H1 (cell line): ENCODE measurements around the gene COPS9. TPM values are rescaled to one million over a fixed set of nuclear protein-coding genes. Genes with fewer than 3 reads are reported as not detected.

Experiments
- CTCF ChIA-PET: fragments of 300-600 bp; sonication (Branson Sonifier 250); formaldehyde crosslinking; loops from one replicate; lab custom pipeline; 2021; ENCODE audit not compliant: partially characterized antibody; lab: Charles Lee
- POLR2A ChIA-PET: fragments of 300-600 bp; sonication (Branson Sonifier 250); formaldehyde crosslinking; loops from one replicate; lab custom pipeline; 2021; ENCODE audit warnings: inconsistent platforms; ENCODE audit not compliant: partially characterized antibody; lab: Charles Lee
- DNase-seq, 2 experiments: peaks; one replicate each; pipeline versions ENCODE4 v3.0.0 to v3.0.0-alpha.2; 2010 to 2022; ENCODE audit warnings: low spot score in 2 of 2, low read depth in 1 of 2, mixed read lengths in 1 of 2
- FAIRE-seq: peaks from 2 replicates; lab custom pipeline; 2011; peaks lifted over from hg19 to GRCh38; lab: Jason Lieb, UNC
- H2AFZ ChIP-seq: 2 replicates; pipeline ENCODE4 v1.8.1; 2012; ENCODE audit warnings: low read length, inconsistent platforms
- H2AK5ac ChIP-seq: 2 replicates; pipeline ENCODE4 v1.6.1; 2013; ENCODE audit warnings: low read depth, low read length
- H2BK120ac ChIP-seq: replicated peaks from 2 replicates; pipeline ENCODE3; 2013; ENCODE audit warnings: low read depth, low read length, inconsistent platforms
- H2BK12ac ChIP-seq: 2 replicates; pipeline ENCODE4 v1.6.1; 2013; ENCODE audit warnings: low read depth, low read length
- H2BK15ac ChIP-seq: 2 replicates; pipeline ENCODE4 v1.6.1; 2013; ENCODE audit warnings: low read length
- H2BK20ac ChIP-seq: 2 replicates; pipeline ENCODE4 v1.6.1; 2013; ENCODE audit warnings: low read length
- H2BK5ac ChIP-seq: 2 replicates; pipeline ENCODE4 v1.6.1; 2013; ENCODE audit warnings: low read depth, low read length
- H3K14ac ChIP-seq: 2 replicates; pipeline ENCODE4 v1.6.1; 2013; ENCODE audit warnings: inconsistent platforms; ENCODE audit not compliant: insufficient read length
- H3K18ac ChIP-seq: 2 replicates; pipeline ENCODE4 v1.6.1; 2013; ENCODE audit warnings: low read length; ENCODE audit errors: extremely low read depth
- H3K23ac ChIP-seq: 2 replicates; pipeline ENCODE4 v1.6.1; 2013; ENCODE audit warnings: inconsistent platforms; ENCODE audit not compliant: insufficient read length
- H3K23me2 ChIP-seq: 2 replicates; pipeline ENCODE4 v1.6.1; 2013; ENCODE audit warnings: low read depth, low read length
- H3K27ac ChIP-seq: 2 replicates; pipeline ENCODE4 v1.6.1; 2011; ENCODE audit warnings: low read depth, low read length, inconsistent platforms
- H3K27me3 ChIP-seq, 4 experiments: replicated peaks in 1 of 4; 1 replicate in 1 of 4; 2 replicates in 3 of 4; pipeline versions ENCODE4 v1.6.1 to v1.8.1; 2011 to 2013; ENCODE audit warnings: low read length in 3 of 4, mild to moderate bottlenecking in 3 of 4, inconsistent platforms in 2 of 4, mixed read lengths in 2 of 4, moderate library complexity in 1 of 4; ENCODE audit not compliant: control insufficient read depth in 3 of 4, insufficient read depth in 3 of 4; ENCODE audit errors: extremely low read depth in 1 of 4
- H3K36me3 ChIP-seq, 4 experiments: 2 replicates each; pipeline versions ENCODE4 v1.6.1 to v1.8.1; 2011 to 2013; ENCODE audit warnings: mild to moderate bottlenecking in 4 of 4, low read length in 3 of 4, moderate library complexity in 2 of 4, control low read depth in 1 of 4, inconsistent platforms in 1 of 4; ENCODE audit not compliant: insufficient read depth in 4 of 4, control insufficient read depth in 2 of 4
- H3K4ac ChIP-seq: replicated peaks from 2 replicates; pipeline ENCODE3; 2013; ENCODE audit warnings: low read length, low read depth, mixed read lengths, inconsistent platforms; ENCODE audit not compliant: insufficient read length
- H3K4me1 ChIP-seq, 4 experiments: replicated peaks in 1 of 4; 1 replicate in 1 of 4; 2 replicates in 3 of 4; pipeline versions ENCODE4 v1.6.1 to v1.8.1; 2011 to 2013; ENCODE audit warnings: low read length in 3 of 4, inconsistent platforms in 2 of 4, mixed read lengths in 1 of 4; ENCODE audit not compliant: insufficient read depth in 4 of 4, control insufficient read depth in 3 of 4
- H3K4me2 ChIP-seq, 2 experiments: 2 replicates each; pipeline versions ENCODE4 v1.6.1 to v1.8.1; 2011 to 2013; ENCODE audit warnings: low read depth in 2 of 2, low read length in 2 of 2, control low read depth in 1 of 2, inconsistent platforms in 1 of 2, mild to moderate bottlenecking in 1 of 2; ENCODE audit not compliant: insufficient read depth in 1 of 2
- H3K4me3 ChIP-seq, 4 experiments: fragments of 200-600, 300-600 bp in 1 of 4; sonication (generic), shearing (Covaris generic), sonication (Bioruptor Twin) in 1 of 4; 2 replicates each; pipeline versions ENCODE4 v1.5.1 to v1.8.1; 2011 to 2016; ENCODE audit warnings: low read length in 4 of 4, low read depth in 3 of 4, control low read depth in 2 of 4, inconsistent platforms in 2 of 4, mild to moderate bottlenecking in 2 of 4, mixed read lengths in 1 of 4, moderate library complexity in 1 of 4; ENCODE audit not compliant: insufficient read depth in 2 of 4; ENCODE audit errors: extremely low read depth in 1 of 4
- H3K56ac ChIP-seq: replicated peaks from 2 replicates; pipeline ENCODE3; 2013; ENCODE audit warnings: low read depth, mild to moderate bottlenecking, mixed read lengths, low read length, inconsistent platforms; ENCODE audit not compliant: insufficient read length
- H3K79me1 ChIP-seq: 2 replicates; pipeline ENCODE4 v1.6.1; 2013; ENCODE audit warnings: low read depth, low read length, control low read depth
- H3K79me2 ChIP-seq, 2 experiments: 2 replicates each; pipeline versions ENCODE4 v1.6.1 to v1.8.1; 2012 to 2013; ENCODE audit warnings: low read length in 2 of 2, mild to moderate bottlenecking in 2 of 2, inconsistent platforms in 1 of 2; ENCODE audit not compliant: insufficient read depth in 2 of 2, control insufficient read depth in 1 of 2
- H3K9ac ChIP-seq, 4 experiments: replicated peaks in 1 of 4; 1 replicate in 1 of 4; 2 replicates in 3 of 4; pipeline versions ENCODE4 v1.6.1 to v1.8.1; 2011 to 2013; ENCODE audit warnings: low read depth in 3 of 4, low read length in 3 of 4, control low read depth in 2 of 4, mild to moderate bottlenecking in 2 of 4, moderate library complexity in 2 of 4, inconsistent platforms in 1 of 4; ENCODE audit errors: extremely low read depth in 1 of 4
- H3K9me3 ChIP-seq, 2 experiments: 2 replicates each; pipeline versions ENCODE4 v1.6.1 to v1.8.1; 2012 to 2013; ENCODE audit warnings: mild to moderate bottlenecking in 2 of 2, moderate library complexity in 2 of 2, control low read depth in 1 of 2, inconsistent platforms in 1 of 2, low read depth in 1 of 2, low read length in 1 of 2, mixed read lengths in 1 of 2; ENCODE audit not compliant: insufficient read depth in 2 of 2
- H4K20me1 ChIP-seq, 2 experiments: replicated peaks in 1 of 2; 2 replicates each; pipeline versions ENCODE3 to v1.8.1; 2011 to 2013; ENCODE audit warnings: inconsistent platforms in 2 of 2, low read length in 2 of 2, mild to moderate bottlenecking in 1 of 2; ENCODE audit not compliant: insufficient read depth in 2 of 2, control insufficient read depth in 1 of 2
- H4K5ac ChIP-seq: 2 replicates; pipeline ENCODE4 v1.6.1; 2013; ENCODE audit warnings: low read length, low read depth, mixed read lengths, inconsistent platforms; ENCODE audit not compliant: insufficient read length
- H4K8ac ChIP-seq: 2 replicates; pipeline ENCODE4 v1.8.0; 2013; ENCODE audit warnings: mild to moderate bottlenecking, moderate library complexity, low read length, inconsistent platforms; ENCODE audit not compliant: insufficient read depth; ENCODE audit errors: extremely low read depth
- H4K91ac ChIP-seq: replicated peaks from 2 replicates; pipeline ENCODE3; 2013; ENCODE audit warnings: low read length, mixed read lengths, inconsistent platforms; ENCODE audit not compliant: insufficient read length
- CBX8 ChIP-seq: fragments of 300-800, 300-1000 bp; sonication (generic); IDR thresholded peaks from 2 replicates; pipeline ENCODE4 v1.7.1; 2016; ENCODE audit warnings: low read depth, low read length, borderline replicate concordance
- EP300 ChIP-seq, 2 experiments: IDR thresholded peaks; 1 replicate in 1 of 2; 2 replicates in 1 of 2; pipeline ENCODE4 v1.6.1; 2011 to 2012; ENCODE audit warnings: low read depth in 2 of 2, low read length in 2 of 2, mild to moderate bottlenecking in 2 of 2, borderline replicate concordance in 1 of 2, inconsistent platforms in 1 of 2, moderate library complexity in 1 of 2
- GTF2F1 ChIP-seq: IDR thresholded peaks from 2 replicates; pipeline ENCODE4 v1.6.1; 2012; ENCODE audit warnings: low read depth, low read length, improper control_type of control experiment, borderline replicate concordance
- JUND ChIP-seq: IDR thresholded peaks from 2 replicates; pipeline ENCODE4 v1.6.1; 2011; ENCODE audit warnings: mild to moderate bottlenecking, improper control_type of control experiment, low read length
- KDM1A ChIP-seq: fragments of 200-600, 300-600 bp; sonication (generic); IDR thresholded peaks from 2 replicates; pipeline ENCODE4 v1.7.1; 2016; ENCODE audit warnings: mild to moderate bottlenecking, low read length, borderline replicate concordance
- SIN3A ChIP-seq, 2 experiments: IDR thresholded peaks in 1 of 2; conservative IDR thresholded peaks in 1 of 2; 2 replicates each; pipeline ENCODE4 v1.6.1; 2011 to 2012; ENCODE audit warnings: low read length in 2 of 2, improper control_type of control experiment in 1 of 2, low read depth in 1 of 2, mild to moderate bottlenecking in 1 of 2
- TAF7 ChIP-seq: optimal IDR thresholded peaks from 2 replicates; pipeline ENCODE3; 2011; ENCODE audit warnings: low read depth, mild to moderate bottlenecking, inconsistent platforms, low read length, moderate library complexity, borderline replicate concordance
- WGBS, 2 experiments: shearing (Covaris generic) in 1 of 2; methylation state at CpG; one replicate each; pipeline versions ENCODE4 v1.1.6 to v1.1.7; 2013 to 2015; ENCODE audit warnings: low lambda C conversion rate in 2 of 2, mixed read lengths in 2 of 2, inconsistent platforms in 1 of 2, low coverage in 1 of 2, missing lambda C conversion rate in 1 of 2; ENCODE audit not compliant: insufficient replicate concordance in 2 of 2, insufficient coverage in 1 of 2, insufficient read length in 1 of 2; ENCODE audit errors: extremely low coverage in 1 of 2, missing lambda C conversion rate in 1 of 2; 5-methylcytosine and 5-hydroxymethylcytosine counted together
- polyA plus RNA-seq, 7 experiments: library from polyadenylated mRNA; depleted of rRNA in 3 of 7; stranded (reverse) in 5 of 7; unstranded in 2 of 7; fragments of >200 nt in 5 of 7; fragments of 200-250 nt in 2 of 7; gene quantifications; 1 replicate in 5 of 7; 2 replicates in 1 of 7; 4 replicates in 1 of 7; pipeline versions ENCODE4 v1.2.1 to v1.2.3, GENCODE V29; 2011 to 2013; ENCODE audit warnings: missing spikeins in 2 of 7, mixed read lengths in 2 of 7
- total RNA-seq: library from RNA; stranded (reverse); fragmentation: NEBNext Ultra II Directional; extraction: Animal tissue kit (Norgen Biotek cat#: 25700); gene quantifications from 2 replicates; pipeline ENCODE4 v1.2.1, GENCODE V29; 2021
- TF ChIP-seq, protein P1 (sequence below), 3 experiments: IDR thresholded peaks; 1 replicate in 2 of 3; 2 replicates in 1 of 3; pipeline versions ENCODE4 v1.5.1 to v1.6.1; 2011; ENCODE audit warnings: low read length in 3 of 3, mild to moderate bottlenecking in 3 of 3, inconsistent platforms in 2 of 3, low read depth in 1 of 3, moderate library complexity in 1 of 3; ENCODE audit not compliant: insufficient read depth in 1 of 3; ENCODE audit errors: control extremely low read depth in 1 of 3
- TF ChIP-seq, protein P2 (sequence below): IDR thresholded peaks from 2 replicates; pipeline ENCODE4 v1.6.1; 2012; ENCODE audit warnings: low read length, inconsistent platforms

Gene COPS9
- total and polyA plus RNA-seq, 2 of the 8 experiments (the other 6 are each of a cell fraction or from before 2014, with no cell fraction given) = 154 to 234 TPM

DNA sequence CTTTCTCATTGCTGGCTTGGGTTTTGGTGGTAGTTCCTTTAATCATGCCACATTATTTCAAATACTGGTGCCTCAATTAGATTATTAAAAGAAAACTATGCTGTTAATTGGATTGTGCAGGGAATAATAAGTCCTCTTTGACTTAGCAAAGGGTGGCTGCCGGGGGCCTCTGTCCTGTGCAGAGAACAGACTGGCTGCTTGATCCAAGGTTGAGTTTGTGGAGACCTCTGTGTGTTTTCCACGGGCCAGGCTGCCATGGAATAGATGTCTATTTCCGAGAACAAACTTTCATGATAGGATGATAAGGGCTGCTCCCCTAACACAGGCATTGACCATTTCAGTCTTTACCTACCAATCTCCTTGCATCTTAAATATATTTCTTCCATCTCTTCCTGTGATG lies 34.8 kb upstream of the COPS9 start:
- H3K4me1 ChIP-seq = no peaks in the 10 kb centered on the region
- no peak overlapping the region for H3K27ac ChIP-seq
- WGBS, 2 experiments = 90% methylated on average over 3 of the region's 3 CpGs; no CpG with 5 or more reads in 1 of the 2 experiments
- no peaks in the 10 kb centered on the region for H3K36me3 ChIP-seq
- no peak overlapping the region for H2BK20ac ChIP-seq
- H3K9ac ChIP-seq = no peak overlapping the region
- H4K91ac ChIP-seq = no peak overlapping the region
- no peaks in the 10 kb centered on the region for H4K20me1 ChIP-seq
- no peak overlapping the region for H3K4me3 ChIP-seq
- H3K14ac ChIP-seq = no peak overlapping the region
- no peaks in the 10 kb centered on the region; a peak in 1 of 4 replicates for H3K9me3 ChIP-seq
- H2BK120ac ChIP-seq = no peak overlapping the region
- no peak overlapping the region for H3K4ac ChIP-seq
- no peak overlapping the region for H2AFZ ChIP-seq
- H3K23ac ChIP-seq = no peak overlapping the region
- no peak overlapping the region for H2BK15ac ChIP-seq
- no peak overlapping the region for H4K8ac ChIP-seq
- POLR2A ChIA-PET = no interaction called here
- H3K27me3 ChIP-seq = no peaks in the 10 kb centered on the region
- H4K5ac ChIP-seq = no peak overlapping the region
- no peaks in the 10 kb centered on the region for H3K79me2 ChIP-seq
- no peak overlapping the region for H2BK12ac ChIP-seq
- DNase-seq (no peak), FAIRE-seq (no peak)
- H3K4me2 ChIP-seq = no peak overlapping the region
- H3K56ac ChIP-seq = no peak overlapping the region
- no peak overlapping the region for H3K18ac ChIP-seq
- CTCF ChIA-PET = no interaction called here
- H2AK5ac ChIP-seq = no peak overlapping the region
- no peaks in the 10 kb centered on the region for H3K79me1 ChIP-seq
- H2BK5ac ChIP-seq = no peak overlapping the region
- no peaks in the 10 kb centered on the region; the same call in 1 of the 2 replicates for H3K23me2 ChIP-seq
- TF ChIP-seq TAF7 (no peak), GTF2F1 (no peak), JUND (no peak), CBX8 (no peak), EP300 (IDR thresholded peaks at IDR 0.05; ENCODE audit: borderline replicate concordance in 1 of 2, low read depth in 2 of 2, low read length in 2 of 2) (no peak), SIN3A (conservative IDR thresholded peaks at IDR 0.05 in 1 of 2, IDR thresholded peaks at IDR 0.05 in 1 of 2; ENCODE audit: low read depth in 1 of 2, low read length in 2 of 2) (no peak), KDM1A (no peak)
- TF ChIP-seq, protein P1, sequence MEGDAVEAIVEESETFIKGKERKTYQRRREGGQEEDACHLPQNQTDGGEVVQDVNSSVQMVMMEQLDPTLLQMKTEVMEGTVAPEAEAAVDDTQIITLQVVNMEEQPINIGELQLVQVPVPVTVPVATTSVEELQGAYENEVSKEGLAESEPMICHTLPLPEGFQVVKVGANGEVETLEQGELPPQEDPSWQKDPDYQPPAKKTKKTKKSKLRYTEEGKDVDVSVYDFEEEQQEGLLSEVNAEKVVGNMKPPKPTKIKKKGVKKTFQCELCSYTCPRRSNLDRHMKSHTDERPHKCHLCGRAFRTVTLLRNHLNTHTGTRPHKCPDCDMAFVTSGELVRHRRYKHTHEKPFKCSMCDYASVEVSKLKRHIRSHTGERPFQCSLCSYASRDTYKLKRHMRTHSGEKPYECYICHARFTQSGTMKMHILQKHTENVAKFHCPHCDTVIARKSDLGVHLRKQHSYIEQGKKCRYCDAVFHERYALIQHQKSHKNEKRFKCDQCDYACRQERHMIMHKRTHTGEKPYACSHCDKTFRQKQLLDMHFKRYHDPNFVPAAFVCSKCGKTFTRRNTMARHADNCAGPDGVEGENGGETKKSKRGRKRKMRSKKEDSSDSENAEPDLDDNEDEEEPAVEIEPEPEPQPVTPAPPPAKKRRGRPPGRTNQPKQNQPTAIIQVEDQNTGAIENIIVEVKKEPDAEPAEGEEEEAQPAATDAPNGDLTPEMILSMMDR (IDR thresholded peaks at IDR 0.05; ENCODE audit: control extremely low read depth in 1 of 3, insufficient read depth in 1 of 3, low read depth in 1 of 3, low read length in 3 of 3) = no peak
- TF ChIP-seq, protein P2, sequence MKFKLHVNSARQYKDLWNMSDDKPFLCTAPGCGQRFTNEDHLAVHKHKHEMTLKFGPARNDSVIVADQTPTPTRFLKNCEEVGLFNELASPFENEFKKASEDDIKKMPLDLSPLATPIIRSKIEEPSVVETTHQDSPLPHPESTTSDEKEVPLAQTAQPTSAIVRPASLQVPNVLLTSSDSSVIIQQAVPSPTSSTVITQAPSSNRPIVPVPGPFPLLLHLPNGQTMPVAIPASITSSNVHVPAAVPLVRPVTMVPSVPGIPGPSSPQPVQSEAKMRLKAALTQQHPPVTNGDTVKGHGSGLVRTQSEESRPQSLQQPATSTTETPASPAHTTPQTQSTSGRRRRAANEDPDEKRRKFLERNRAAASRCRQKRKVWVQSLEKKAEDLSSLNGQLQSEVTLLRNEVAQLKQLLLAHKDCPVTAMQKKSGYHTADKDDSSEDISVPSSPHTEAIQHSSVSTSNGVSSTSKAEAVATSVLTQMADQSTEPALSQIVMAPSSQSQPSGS = no peak
